ENCODE data around the gene MYL12A.
A peak's percentile ranks its signal among the peaks of the same experiment; 100 is the strongest.

MYL12A gene

GRCh38 chr18:3264362-3264761 lies 16.8 kb downstream of the MYL12A start:
- intact Hi-C loops (cut with DNase I; ENCODE audit: low total_unique reads): loop anchor here (5.0 kb wide), 1 partner anchor 183 kb away; no protein-coding TSS in a partner anchor

DNA sequence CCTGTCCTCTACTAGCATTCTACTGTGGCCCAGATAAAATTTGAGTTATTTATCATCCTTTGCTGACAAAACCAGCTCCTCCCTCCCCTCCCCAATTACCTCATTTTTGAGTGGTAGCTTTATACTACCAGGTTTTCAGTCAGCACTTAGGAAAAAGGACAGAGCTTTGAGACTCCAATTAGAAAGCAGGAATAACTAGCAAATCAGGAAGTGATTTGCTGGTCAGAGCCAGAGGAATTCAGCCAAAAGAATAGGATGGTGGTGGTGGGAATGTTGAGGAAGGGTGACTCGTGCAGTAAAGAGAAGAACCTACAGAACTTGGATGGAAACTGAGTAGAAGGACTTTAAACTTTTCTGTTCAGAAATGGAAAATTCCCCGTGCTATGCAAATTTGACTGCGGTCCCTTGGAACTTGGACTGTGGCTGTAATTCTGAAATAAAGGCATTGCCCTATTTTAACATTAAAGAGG lies 18.0 kb downstream of the MYL12A start:
- TF ChIP-seq, protein P1, sequence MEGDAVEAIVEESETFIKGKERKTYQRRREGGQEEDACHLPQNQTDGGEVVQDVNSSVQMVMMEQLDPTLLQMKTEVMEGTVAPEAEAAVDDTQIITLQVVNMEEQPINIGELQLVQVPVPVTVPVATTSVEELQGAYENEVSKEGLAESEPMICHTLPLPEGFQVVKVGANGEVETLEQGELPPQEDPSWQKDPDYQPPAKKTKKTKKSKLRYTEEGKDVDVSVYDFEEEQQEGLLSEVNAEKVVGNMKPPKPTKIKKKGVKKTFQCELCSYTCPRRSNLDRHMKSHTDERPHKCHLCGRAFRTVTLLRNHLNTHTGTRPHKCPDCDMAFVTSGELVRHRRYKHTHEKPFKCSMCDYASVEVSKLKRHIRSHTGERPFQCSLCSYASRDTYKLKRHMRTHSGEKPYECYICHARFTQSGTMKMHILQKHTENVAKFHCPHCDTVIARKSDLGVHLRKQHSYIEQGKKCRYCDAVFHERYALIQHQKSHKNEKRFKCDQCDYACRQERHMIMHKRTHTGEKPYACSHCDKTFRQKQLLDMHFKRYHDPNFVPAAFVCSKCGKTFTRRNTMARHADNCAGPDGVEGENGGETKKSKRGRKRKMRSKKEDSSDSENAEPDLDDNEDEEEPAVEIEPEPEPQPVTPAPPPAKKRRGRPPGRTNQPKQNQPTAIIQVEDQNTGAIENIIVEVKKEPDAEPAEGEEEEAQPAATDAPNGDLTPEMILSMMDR (IDR thresholded peaks at IDR 0.05): no peak
- peaks cover 12 to 84% (median 63%) of the 10 kb centered on the region in 4 donors for H3K4me1 ChIP-seq
- H3K27ac ChIP-seq: no peak overlapping the region
- DNase-seq: no peak
- no peaks in the 10 kb centered on the region for H3K36me3 ChIP-seq
- H3K4me3 ChIP-seq: no peak overlapping the region
- H3K9me3 ChIP-seq: no peaks in the 10 kb centered on the region
- no peaks in the 10 kb centered on the region for H3K27me3 ChIP-seq
- intact Hi-C loops (cut with DNase I; ENCODE audit: low total_unique reads): no loop called here

More at GRCh38 chr18:3264362-3264761, 16.8 kb downstream of the MYL12A start:
- Histone ChIP-seq H3K4me3 (peak overlapping the region; percentile 95 to 98), H3K27me3 (no peaks in the 10 kb centered on the region), H3K4me1 (peaks cover 12 to 85% (median 63%) of the 10 kb centered on the region in 4 donors), H3K36me3 (no peaks in the 10 kb centered on the region), H3K9me3 (no peaks in the 10 kb centered on the region), H3K27ac (peak overlapping the region in 1 of 2 donors; percentile 92)
- TF ChIP-seq, protein P1 (IDR thresholded peaks at IDR 0.05): no peak
- no peak for DNase-seq

DNA sequence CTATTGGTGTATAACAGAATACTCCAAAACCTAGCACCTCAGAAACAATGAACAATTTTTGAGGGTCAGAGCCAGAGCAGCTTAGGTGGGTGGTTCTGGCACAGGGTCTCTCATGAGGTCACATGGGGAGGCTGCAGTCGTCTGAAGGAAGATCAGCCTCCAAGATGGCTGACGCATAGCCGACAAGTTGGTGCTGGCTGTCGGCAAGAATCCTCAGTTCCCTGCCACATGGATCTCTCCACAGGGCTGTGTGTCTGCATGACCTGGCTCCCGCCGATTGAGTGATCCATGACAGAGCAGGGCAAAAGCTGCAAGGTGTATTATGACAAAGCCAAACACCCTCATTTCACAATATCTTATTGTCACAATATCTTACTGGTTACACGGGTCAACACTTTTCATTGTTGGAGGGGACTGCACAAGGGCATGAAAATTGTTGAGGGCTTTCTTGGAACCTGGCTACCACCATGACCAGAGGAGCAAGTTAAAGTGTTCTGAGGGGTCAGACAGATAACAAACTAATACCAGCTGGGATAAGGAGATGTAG lies 18.5 kb downstream of the MYL12A start:
- Histone ChIP-seq H3K27me3 (no peaks in the 10 kb centered on the region), H3K4me3 (no peak overlapping the region), H3K4me1 (peaks cover 12 to 84% (median 61%) of the 10 kb centered on the region in 4 donors), H3K9me3 (no peaks in the 10 kb centered on the region), H3K36me3 (no peaks in the 10 kb centered on the region), H3K27ac (no peak overlapping the region)
- TF ChIP-seq, protein P1 (IDR thresholded peaks at IDR 0.05): no peak
- intact Hi-C loops (cut with DNase I; ENCODE audit: low total_unique reads): no loop called here
- no peak for DNase-seq

DNA sequence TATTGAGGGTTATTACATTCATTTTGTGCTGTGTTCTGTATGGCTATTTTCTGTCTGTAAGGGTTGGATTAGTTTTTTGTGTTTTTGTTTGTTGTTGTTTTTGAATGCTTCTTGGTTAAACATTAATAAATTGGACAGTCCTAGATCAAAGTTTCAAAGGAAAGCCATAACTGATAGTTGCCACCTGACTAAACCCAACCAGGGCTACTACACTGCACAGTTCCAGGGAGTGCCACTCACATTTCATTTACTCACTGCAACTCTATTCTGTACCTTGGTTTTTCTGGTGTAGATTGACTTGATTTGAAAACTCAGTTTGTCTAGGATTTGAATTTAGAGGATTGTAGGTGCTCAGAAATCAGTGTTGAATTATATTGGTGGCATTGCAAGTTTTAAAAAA lies 20.7 kb downstream of the MYL12A start:
- Histone ChIP-seq H3K4me3 (no peak overlapping the region), H3K27ac (no peak overlapping the region), H3K27me3 (no peaks in the 10 kb centered on the region), H3K4me1 (peaks cover 12 to 95% (median 61%) of the 10 kb centered on the region in 4 donors), H3K36me3 (peaks cover 0 to 4% (median 4%) of the 10 kb centered on the region in 3 donors), H3K9me3 (no peaks in the 10 kb centered on the region)
- TF ChIP-seq, protein P1 (IDR thresholded peaks at IDR 0.05): no peak
- DNase-seq: no peak
- intact Hi-C loops (cut with DNase I; ENCODE audit: low total_unique reads): no loop called here

DNA sequence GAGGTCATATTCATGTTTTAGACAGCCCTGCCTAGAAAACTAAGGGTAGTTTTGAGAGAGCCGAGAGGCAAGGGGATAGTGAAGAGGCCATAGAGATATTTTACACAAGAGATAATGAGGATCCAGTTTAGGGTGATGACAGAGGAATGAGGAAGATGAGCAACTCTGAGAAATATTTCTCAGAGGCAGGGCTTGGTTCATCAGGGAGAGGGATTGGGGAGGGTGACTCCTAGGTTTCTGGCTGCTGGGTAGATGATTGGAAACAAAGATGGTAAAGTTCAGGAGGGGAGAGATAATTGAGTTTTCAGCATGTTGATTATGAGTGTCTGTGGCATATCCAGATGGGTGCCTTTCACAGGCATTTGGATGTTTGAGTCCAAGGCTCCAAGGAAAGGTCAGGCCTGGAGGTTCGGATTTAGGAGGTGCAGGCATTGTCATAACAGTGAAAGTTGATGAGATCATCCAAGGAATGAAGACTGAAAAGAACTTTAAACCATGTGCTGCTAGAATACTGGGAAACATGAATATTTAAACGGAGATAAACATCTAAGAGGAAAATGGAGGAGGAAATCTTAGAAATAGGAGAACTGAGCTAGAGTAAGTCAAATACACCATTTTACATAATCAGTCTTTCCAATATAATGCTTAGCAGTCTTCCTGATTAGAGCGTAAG lies 21.8 kb downstream of the MYL12A start:
- H3K36me3 ChIP-seq: peaks cover 4 to 15% (median 10%) of the 10 kb centered on the region in 3 donors
- H3K27me3 ChIP-seq: no peaks in the 10 kb centered on the region
- peaks cover 12 to 88% (median 51%) of the 10 kb centered on the region in 4 donors for H3K4me1 ChIP-seq
- intact Hi-C loops (cut with DNase I; ENCODE audit: low total_unique reads): no loop called here
- TF ChIP-seq, protein P1 (IDR thresholded peaks at IDR 0.05): no peak
- H3K9me3 ChIP-seq: no peaks in the 10 kb centered on the region
- DNase-seq: no peak
- H3K27ac ChIP-seq: no peak overlapping the region
- H3K4me3 ChIP-seq: no peak overlapping the region

All from tibial artery (tissue), 4 donors.